Fibroblast of mammary gland (primary cell): Measurements from ENCODE around the gene PTPRD.

ENCODE experiments used
- DNase-seq: peaks from one replicate; pipeline ENCODE4 v3.0.0-alpha.2; 2010; ENCODE audit warnings: low read depth
- H3K4me3 ChIP-seq: 2 replicates; pipeline ENCODE4 v1.5.1; 2011; ENCODE audit warnings: low read depth, mild to moderate bottlenecking, low read length, moderate library complexity; ENCODE audit not compliant: control insufficient read depth
- CTCF ChIP-seq: conservative IDR thresholded peaks from 2 replicates; pipeline ENCODE4 v1.5.1; 2011; ENCODE audit warnings: low read depth, low read length, inconsistent platforms; ENCODE audit not compliant: control insufficient read depth, insufficient read depth

PTPRD gene

GRCh38 chr9:9997585-9997984, 615.2 kb downstream of the PTPRD start:
- no peak for DNase-seq
- no peak overlapping the region for H3K4me3 ChIP-seq
- no peak for TF ChIP-seq CTCF

GRCh38 chr9:9996259-9996658, 616.5 kb downstream of the PTPRD start:
- no peak for TF ChIP-seq CTCF
- no peak for DNase-seq
- no peak overlapping the region for H3K4me3 ChIP-seq

- no peak for DNase-seq
- H3K4me3 ChIP-seq, result no peak overlapping the region
- no peak for TF ChIP-seq CTCF
These were observed 619.9 kb downstream of the PTPRD start for GRCh38 chr9:9992936-9993335.

- no peak overlapping the region for H3K4me3 ChIP-seq
- TF ChIP-seq CTCF, result no peak
- no peak for DNase-seq
These were observed 639.7 kb downstream of the PTPRD start for GRCh38 chr9:9973062-9973461.

GRCh38 chr9:9970514-9970913, 642.3 kb downstream of the PTPRD start:
- no peak for DNase-seq
- TF ChIP-seq CTCF, result no peak
- no peak overlapping the region for H3K4me3 ChIP-seq

- DNase-seq, result no peak
- TF ChIP-seq CTCF, result no peak
- H3K4me3 ChIP-seq, result no peak overlapping the region
These were observed 649.0 kb downstream of the PTPRD start for GRCh38 chr9:9963841-9964240.

GRCh38 chr9:9961934-9962333, 650.9 kb downstream of the PTPRD start:
- no peak for TF ChIP-seq CTCF
- no peak for DNase-seq
- H3K4me3 ChIP-seq, result no peak overlapping the region
